Adipocyte (in vitro differentiated cells): ENCODE results near the gene HIVEP3.

ENCODE experiments used
- DNase-seq: peaks from one replicate; pipeline ENCODE4 v3.0.0-alpha.2; 2015; ENCODE audit warnings: low read depth
- H3K27me3 ChIP-seq: replicated peaks from 2 replicates; pipeline ENCODE4 v1.7.0; 2013; ENCODE audit warnings: mild to moderate bottlenecking, low read length, moderate library complexity; ENCODE audit not compliant: control insufficient read depth, insufficient read depth
- H3K36me3 ChIP-seq: 2 replicates; pipeline ENCODE4 v1.7.0; 2013; ENCODE audit warnings: low read length, mild to moderate bottlenecking, moderate library complexity; ENCODE audit not compliant: control insufficient read depth, insufficient read depth, severe bottlenecking
- H3K4me1 ChIP-seq: 2 replicates; pipeline ENCODE4 v1.7.0; 2013; ENCODE audit warnings: mild to moderate bottlenecking, low read length, moderate library complexity; ENCODE audit not compliant: control insufficient read depth, insufficient read depth
- H3K4me3 ChIP-seq: 2 replicates; pipeline ENCODE4 v1.7.0; 2013; ENCODE audit warnings: mild to moderate bottlenecking, low read length, moderate library complexity
- H3K9ac ChIP-seq: 2 replicates; pipeline ENCODE4 v1.7.0; 2013; ENCODE audit warnings: mild to moderate bottlenecking, low read length, moderate library complexity
- H3K9me3 ChIP-seq: 2 replicates; pipeline ENCODE4 v1.7.0; 2013; ENCODE audit warnings: mild to moderate bottlenecking, low read length, moderate library complexity; ENCODE audit not compliant: control insufficient read depth

The HIVEP3 gene

DNA sequence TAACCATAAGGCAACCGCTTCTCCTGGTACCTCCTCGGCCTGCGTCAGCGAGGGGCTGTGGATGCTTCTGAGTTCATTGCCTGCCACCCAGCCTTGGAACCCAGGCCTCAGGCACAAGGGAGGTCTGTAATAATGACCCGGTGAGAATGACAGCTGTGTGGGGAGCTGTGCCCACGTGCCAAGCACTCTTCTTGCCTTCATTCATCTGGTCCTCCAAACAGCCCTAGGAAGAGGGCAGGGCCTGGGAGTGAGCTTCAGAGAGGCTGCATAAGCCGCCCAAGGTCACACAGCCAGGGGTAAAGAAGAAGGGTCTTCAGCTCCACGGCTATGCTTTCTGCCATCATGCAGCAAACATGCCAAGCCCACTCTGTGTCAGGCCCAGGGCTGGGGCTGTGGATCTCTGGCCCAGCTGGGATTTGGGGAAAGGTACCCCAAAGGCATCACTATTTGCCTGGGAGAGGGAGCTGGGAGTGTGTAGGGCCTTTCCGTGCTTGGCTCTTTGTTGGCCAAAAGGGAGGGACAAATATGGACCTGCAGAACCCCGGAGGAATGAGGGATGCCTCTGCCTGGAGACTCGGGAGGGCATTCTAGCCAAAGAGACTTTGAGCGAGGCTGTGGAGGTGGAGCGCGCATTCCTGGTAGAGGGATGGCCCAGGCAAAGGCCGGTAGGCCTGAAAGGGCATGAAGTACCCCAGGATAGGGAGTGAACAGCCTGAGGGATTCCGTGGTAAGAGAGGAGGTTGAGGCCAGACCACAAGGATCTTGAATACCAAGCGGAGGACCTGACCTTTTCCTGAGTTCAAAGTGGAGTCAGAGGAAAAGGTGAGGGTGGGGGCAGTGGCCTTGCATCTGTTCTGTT is 424.1 kb downstream of the HIVEP3 start:
- Histone ChIP-seq H3K36me3 (no peaks in the 10 kb centered on the region), H3K4me3 (no peak overlapping the region), H3K27me3 (no peaks in the 10 kb centered on the region), H3K4me1 (peaks cover 16% of the 10 kb centered on the region), H3K9me3 (no peaks in the 10 kb centered on the region), H3K9ac (no peak overlapping the region)
- DNase-seq, result no peak

DNA sequence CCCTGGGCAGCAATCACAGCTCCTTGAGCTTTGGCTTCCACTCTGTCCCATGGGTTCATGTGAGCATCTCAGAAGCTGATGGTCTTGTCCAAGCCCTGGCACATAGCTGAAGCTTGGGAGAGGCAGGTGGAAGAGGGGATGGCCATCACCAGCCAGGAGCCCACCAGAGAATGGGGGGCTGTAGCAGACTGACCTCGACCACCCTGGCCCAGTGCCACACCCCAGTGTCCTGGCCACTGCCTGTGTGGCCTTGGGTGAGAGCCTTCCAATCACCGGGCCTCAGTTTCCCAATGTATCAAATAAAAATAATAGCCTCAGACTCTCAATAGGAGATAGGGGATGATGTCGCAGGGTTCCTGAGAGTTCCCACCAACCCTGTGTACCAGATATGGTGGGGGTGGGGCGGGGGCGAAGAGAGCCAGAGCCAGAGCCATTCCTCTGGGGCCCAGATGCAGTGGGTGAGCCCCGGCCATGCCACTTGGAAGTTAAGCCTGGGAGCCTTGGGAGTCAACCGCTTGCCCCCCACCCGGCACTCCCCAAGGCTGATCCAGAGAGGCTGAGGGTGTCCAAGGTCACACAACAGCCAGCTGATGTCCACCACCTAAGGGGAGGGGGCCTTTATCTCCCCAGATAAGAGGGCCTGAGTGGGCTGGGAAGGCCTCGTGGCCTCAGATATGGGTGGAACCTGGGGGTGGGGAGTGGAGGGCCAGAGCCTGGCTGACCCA is 424.9 kb downstream of the HIVEP3 start:
- DNase-seq, result no peak
- H3K36me3 ChIP-seq, result no peaks in the 10 kb centered on the region
- peaks cover 16% of the 10 kb centered on the region for H3K4me1 ChIP-seq
- H3K27me3 ChIP-seq, result no peaks in the 10 kb centered on the region
- H3K9me3 ChIP-seq, result no peaks in the 10 kb centered on the region
- H3K4me3 ChIP-seq, result no peak overlapping the region
- no peak overlapping the region for H3K9ac ChIP-seq

DNA sequence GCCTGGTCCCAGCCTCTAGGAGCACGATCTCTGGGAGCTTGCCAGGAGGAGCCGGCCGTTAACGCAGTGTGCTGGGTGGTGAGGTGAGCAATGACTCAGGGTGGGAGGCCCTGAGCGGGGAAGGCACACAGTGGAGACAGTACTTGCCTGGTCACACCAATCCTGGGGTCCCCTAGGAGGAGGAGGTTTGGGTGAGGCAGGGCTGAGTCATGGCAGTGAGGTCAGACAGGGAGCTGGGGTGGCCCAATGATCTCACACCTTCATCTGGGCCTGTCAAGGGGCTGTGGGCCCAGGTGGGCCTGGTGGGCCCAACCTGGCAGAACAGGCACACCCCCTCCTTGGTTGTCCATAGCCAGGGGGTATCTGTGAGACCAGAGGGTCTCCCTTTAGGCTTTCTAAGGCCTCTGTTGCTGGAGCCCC is 425.6 kb downstream of the HIVEP3 start:
- H3K4me1 ChIP-seq, result peaks cover 12% of the 10 kb centered on the region
- DNase-seq, result peak; percentile 85
- H3K4me3 ChIP-seq, result no peak overlapping the region
- H3K9ac ChIP-seq, result no peak overlapping the region
- no peaks in the 10 kb centered on the region for H3K36me3 ChIP-seq
- H3K27me3 ChIP-seq, result no peaks in the 10 kb centered on the region
- no peaks in the 10 kb centered on the region for H3K9me3 ChIP-seq

DNA sequence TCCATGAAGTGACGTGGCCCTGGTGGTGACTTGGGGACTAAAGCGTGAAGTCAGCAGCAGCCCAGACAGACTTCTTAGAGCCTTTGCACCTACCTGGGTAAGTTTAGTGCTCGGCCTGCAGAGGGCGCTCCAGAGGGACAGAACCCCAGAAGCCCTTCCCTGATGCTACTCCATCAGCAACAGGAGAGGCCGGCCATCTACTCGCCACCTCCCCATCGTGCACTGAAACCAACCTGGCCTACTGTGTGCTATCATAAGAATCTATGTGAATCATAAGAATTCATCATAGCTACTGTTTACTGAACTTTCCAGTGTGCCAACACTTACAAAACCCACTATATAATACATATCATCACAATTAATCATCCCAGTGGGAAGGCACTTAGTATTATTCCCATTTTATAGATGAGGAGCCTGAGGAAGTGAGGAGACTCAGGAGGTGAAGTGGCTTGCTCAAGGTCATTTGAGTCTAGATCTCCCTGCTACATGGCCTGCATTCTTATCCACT is 426.3 kb downstream of the HIVEP3 start:
- H3K9ac ChIP-seq, result no peak overlapping the region
- peaks cover 12% of the 10 kb centered on the region for H3K4me1 ChIP-seq
- no peaks in the 10 kb centered on the region for H3K9me3 ChIP-seq
- peaks cover 3% of the 10 kb centered on the region for H3K27me3 ChIP-seq
- no peaks in the 10 kb centered on the region for H3K36me3 ChIP-seq
- no peak overlapping the region for H3K4me3 ChIP-seq
- no peak for DNase-seq

DNA sequence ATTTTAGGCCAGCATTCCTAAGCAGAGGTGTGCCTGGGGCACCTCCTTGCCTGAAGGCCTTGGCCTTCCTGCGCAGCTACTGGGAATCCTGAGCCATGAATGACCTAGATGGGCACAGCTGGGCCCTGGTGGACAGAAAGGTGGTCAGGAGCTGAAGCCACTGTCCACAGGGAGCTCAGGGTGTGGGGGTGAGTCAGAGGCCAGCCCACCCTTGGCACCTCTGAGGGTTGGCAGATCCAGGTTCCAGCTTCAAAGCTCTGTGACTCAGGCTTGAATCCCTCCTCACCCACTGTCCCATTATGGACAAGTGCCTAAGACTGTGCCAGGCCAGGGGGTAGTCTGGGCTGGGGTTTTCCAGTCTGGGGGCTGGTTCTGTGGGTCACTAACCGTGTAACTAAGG is 427.8 kb downstream of the HIVEP3 start:
- Histone ChIP-seq H3K9me3 (no peaks in the 10 kb centered on the region), H3K4me3 (no peak overlapping the region), H3K36me3 (no peaks in the 10 kb centered on the region), H3K9ac (no peak overlapping the region), H3K4me1 (peaks cover 3% of the 10 kb centered on the region), H3K27me3 (peaks cover 10% of the 10 kb centered on the region)
- no peak for DNase-seq

DNA sequence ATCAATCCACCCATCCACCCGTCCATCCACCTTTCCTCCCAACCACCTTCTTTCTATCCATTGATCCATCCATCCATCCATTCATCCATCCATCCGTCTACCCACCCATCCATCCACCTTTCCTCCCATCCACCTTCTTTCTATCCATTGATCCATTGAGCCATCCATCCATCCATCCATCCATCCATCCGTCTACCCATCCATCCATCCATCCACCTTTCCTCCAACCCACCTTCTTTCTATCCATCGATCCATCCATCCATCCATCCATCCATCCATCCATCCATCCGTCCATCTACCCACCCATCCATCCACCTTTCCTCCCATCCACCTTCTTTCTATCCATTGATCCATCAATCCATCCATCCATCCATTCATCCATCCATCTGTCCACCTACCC is 429.2 kb downstream of the HIVEP3 start:
- DNase-seq, result no peak
- no peaks in the 10 kb centered on the region for H3K9me3 ChIP-seq
- H3K36me3 ChIP-seq, result no peaks in the 10 kb centered on the region
- peaks cover 10% of the 10 kb centered on the region for H3K4me1 ChIP-seq
- H3K27me3 ChIP-seq, result peaks cover 10% of the 10 kb centered on the region
- no peak overlapping the region for H3K4me3 ChIP-seq
- no peak overlapping the region for H3K9ac ChIP-seq

DNA sequence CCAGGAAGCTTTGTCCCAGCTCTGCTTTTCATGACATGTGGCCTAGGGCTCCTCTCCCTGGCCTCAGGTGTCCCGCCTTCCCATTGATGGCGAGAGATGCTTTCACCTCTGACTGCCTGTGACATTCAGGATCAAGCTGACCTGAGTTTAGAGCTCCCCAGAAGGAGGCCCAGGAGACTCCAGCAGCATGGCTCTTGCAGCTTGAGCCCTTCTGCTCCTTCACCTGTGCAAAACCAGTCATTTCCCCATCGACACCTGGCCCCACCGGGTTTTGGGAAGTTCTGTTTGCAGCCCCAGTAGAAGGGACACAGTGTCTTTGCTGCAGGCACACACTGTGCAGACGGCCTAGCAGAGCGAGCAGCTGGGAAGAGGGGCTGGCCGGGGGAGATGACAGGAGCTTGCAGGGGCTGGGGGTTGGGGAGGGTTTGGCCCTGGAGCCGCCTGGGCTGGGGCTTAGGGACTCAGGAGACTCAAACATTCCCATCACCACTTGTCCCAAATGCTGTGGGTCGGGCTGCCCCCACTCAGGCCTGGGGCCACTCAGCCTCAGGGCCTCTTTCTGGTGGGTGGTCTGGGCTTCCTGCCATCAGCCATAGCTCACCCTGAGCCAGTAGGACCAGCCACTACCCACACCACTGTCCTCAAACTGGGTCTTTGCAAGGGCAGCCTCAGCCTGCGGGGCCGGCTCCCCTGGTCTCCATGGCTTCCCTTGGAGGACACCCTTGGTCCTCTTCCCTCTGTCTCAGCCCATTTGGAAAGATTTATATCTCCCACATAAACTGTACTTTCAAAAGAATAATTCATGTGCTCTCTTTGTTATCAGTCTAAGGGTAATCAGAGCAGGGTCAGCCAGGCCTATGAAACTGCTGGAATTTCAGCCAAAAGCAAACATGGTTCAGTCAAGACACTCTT is 430.4 kb downstream of the HIVEP3 start:
- no peak for DNase-seq
- Histone ChIP-seq H3K9ac (no peak overlapping the region), H3K4me3 (no peak overlapping the region), H3K4me1 (peaks cover 10% of the 10 kb centered on the region), H3K27me3 (peaks cover 15% of the 10 kb centered on the region), H3K9me3 (no peaks in the 10 kb centered on the region), H3K36me3 (no peaks in the 10 kb centered on the region)

DNA sequence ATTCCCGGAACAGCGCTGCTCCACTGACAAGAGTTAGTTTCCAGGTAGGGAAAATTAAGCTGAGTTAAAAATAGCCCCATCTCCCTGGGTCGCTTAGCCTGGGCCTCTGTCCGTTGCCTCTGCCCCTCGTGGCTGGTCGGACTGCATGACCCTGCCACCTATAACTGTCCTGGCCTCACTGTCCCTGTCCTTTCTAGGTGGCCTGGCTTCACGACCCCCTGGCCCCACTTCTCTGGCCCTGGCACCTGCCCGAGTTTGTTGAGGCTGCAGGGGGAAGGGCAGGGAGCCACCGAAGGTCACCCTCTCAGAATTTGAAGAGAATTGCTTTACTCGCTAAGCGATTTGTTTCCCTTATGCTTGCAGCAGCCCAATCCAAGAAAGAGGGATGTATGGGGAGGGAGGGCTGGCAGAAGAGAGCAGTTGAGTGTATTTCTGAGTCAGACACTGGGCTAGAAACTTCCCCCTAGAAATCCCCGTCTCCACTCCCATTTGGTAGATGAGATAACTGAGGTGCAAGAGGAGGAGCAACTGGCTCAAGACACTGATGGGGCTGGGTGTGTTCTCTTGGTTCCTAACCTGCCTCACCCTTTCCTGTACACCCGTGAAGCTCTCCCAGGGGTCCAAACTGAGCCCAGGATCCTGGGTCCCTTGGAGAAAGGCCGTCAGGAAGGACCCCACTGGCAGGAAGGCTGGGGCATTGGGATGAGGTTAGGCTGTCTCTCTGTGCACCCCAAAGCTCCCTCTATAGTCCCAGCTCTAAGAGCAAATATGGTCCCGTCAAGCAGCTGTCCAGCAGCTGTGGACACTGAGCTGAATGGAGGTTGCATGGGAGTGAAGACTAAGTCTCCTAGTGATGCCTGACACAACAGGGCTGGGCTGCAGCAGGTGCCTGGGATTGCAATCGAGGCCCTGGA is 431.3 kb downstream of the HIVEP3 start:
- H3K9ac ChIP-seq, result no peak overlapping the region
- H3K27me3 ChIP-seq, result peaks cover 15% of the 10 kb centered on the region
- no peaks in the 10 kb centered on the region for H3K36me3 ChIP-seq
- no peak for DNase-seq
- no peak overlapping the region for H3K4me3 ChIP-seq
- no peaks in the 10 kb centered on the region for H3K9me3 ChIP-seq
- peaks cover 10% of the 10 kb centered on the region for H3K4me1 ChIP-seq

DNA sequence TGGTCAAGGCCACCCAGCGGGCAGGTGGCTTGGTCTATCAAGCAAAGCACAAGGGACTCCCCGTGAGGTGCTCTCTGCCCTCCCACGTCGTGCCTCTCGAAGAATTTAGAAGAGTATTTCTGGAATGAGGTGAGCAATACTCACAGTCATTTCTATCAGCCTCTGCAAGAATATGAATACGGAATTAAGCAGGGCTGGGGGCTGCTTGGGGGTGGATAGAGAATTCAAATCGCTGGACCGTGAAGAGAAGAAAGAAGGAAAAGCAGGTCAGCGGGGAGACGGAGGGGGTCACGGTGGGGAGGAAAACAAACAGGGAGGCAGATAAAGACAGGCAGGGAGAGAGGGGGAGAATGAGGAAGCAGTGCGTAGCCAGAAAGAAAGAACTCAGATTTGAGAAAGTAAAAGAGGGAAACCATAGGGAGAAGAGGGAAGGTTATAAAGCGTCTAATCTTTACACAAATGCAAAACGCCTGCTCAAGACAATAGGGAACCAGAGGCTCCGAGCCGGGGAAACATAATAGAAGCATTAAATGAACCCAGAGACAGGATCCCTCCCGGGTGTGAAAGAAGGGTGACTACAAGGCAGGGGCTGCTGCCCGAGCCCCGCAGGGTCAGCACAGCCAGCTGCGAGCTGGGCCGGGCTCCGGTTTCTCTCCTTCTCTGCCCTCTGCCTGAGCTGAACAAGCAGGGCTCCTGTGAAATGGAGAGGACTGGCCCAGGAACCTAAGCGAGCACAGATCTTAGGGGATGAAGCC is 432.2 kb downstream of the HIVEP3 start:
- H3K4me3 ChIP-seq, result no peak overlapping the region
- H3K4me1 ChIP-seq, result peaks cover 10% of the 10 kb centered on the region
- H3K9ac ChIP-seq, result no peak overlapping the region
- no peaks in the 10 kb centered on the region for H3K36me3 ChIP-seq
- no peaks in the 10 kb centered on the region for H3K9me3 ChIP-seq
- peaks cover 15% of the 10 kb centered on the region for H3K27me3 ChIP-seq
- peak; percentile 69 for DNase-seq

DNA sequence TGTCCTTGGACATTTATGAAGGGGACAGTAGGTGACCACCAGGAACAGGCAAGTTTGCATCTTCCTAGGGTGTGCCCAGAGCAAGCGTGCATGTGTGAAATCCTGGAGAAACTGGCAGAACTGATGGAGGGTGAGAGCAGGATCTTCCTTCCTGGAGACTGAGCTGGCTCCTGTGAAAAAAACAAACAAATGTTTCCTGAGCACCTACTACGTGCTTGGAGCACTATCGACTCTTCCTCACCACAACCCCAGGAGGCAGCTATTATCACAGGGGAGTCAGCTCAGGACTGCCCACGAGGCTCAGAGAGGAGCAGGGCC is 432.7 kb downstream of the HIVEP3 start:
- H3K4me3 ChIP-seq, result no peak overlapping the region
- H3K4me1 ChIP-seq, result peaks cover 10% of the 10 kb centered on the region

More for the DNA sequence above, 432.7 kb downstream of the HIVEP3 start:
- peaks cover 15% of the 10 kb centered on the region for H3K27me3 ChIP-seq
- no peaks in the 10 kb centered on the region for H3K36me3 ChIP-seq
- no peak overlapping the region for H3K9ac ChIP-seq
- no peaks in the 10 kb centered on the region for H3K9me3 ChIP-seq
- DNase-seq, result no peak
